ENCODE results near the gene C5orf58.

C5orf58 gene

GRCh38 chr5:170190436-170191134, 42.2 kb upstream of the C5orf58 start:
- H3K27ac ChIP-seq (ENCODE audit: extremely low read depth, low read depth, low read length): no peak overlapping the region
- no peak for TF ChIP-seq ZNF707 (tag by site-specific recombination; IDR thresholded peaks at IDR 0.05)
- TF ChIP-seq ZNF23 (tag by site-specific recombination; IDR thresholded peaks at IDR 0.05; ENCODE audit: borderline replicate concordance): no peak
- no peak for TF ChIP-seq KLF10 (tag by site-specific recombination; IDR thresholded peaks at IDR 0.05)
- no peak for TF ChIP-seq SCRT1 (tag by site-specific recombination; IDR thresholded peaks at IDR 0.05; ENCODE audit: borderline replicate concordance)
- no peak for TF ChIP-seq PRDM1 (tag by site-specific recombination; IDR thresholded peaks at IDR 0.05)
- no peak for TF ChIP-seq ZNF830 (tag by site-specific recombination; IDR thresholded peaks at IDR 0.05; ENCODE audit: low read depth)
- no peak for TF ChIP-seq ZNF112 (tag by site-specific recombination; IDR thresholded peaks at IDR 0.05)
- TF ChIP-seq YY2 (tag by site-specific recombination; IDR thresholded peaks at IDR 0.05): no peak
- CTCF ChIA-PET: interaction anchor here (0.6 to 1.0 kb wide), 2 partner anchors 91 to 210 kb away, joined by 3 read pairs; no protein-coding TSS in a partner anchor

GRCh38 chr5:170192829-170193228, 40.0 kb upstream of the C5orf58 start:
- Histone ChIP-seq H3K36me3 (ENCODE audit: control insufficient read depth in 2 of 2, insufficient read depth in 1 of 2, low read length in 2 of 2) (no peaks in the 10 kb centered on the region), H3K9me3 (ENCODE audit: control insufficient read depth, insufficient read depth, low read depth, low read length) (no peaks in the 10 kb centered on the region), H3K27ac (ENCODE audit: extremely low read depth, low read depth, low read length) (no peak overlapping the region), H3K4me3 (ENCODE audit: low read depth, low read length) (no peak overlapping the region), H3K4me1 (ENCODE audit: control insufficient read depth, insufficient read depth, low read length) (no peaks in the 10 kb centered on the region)
- CTCF ChIA-PET: interaction anchor here (1.1 to 1.4 kb wide), 2 partner anchors 9 to 213 kb away, joined by 3 to 4 read pairs; partner anchors contain the start of gene INSYN2B
- TF ChIP-seq REPIN1 (tag by site-specific recombination; IDR thresholded peaks at IDR 0.05; ENCODE audit: low read depth) (no peak), BCL11A (tag by site-specific recombination; IDR thresholded peaks at IDR 0.05; ENCODE audit: low read depth) (no peak), YY1 (tag by site-specific recombination; IDR thresholded peaks at IDR 0.05) (no peak), ATF2 (tag by site-specific recombination; IDR thresholded peaks at IDR 0.05; ENCODE audit: low read depth) (no peak), ZBTB44 (tag by site-specific recombination; IDR thresholded peaks at IDR 0.05) (no peak), ZNF155 (tag by site-specific recombination; IDR thresholded peaks at IDR 0.05) (no peak), ZXDB (tag by site-specific recombination; IDR thresholded peaks at IDR 0.05) (no peak), ZNF621 (tag by site-specific recombination; IDR thresholded peaks at IDR 0.05) (no peak), ZNF596 (tag by site-specific recombination; IDR thresholded peaks at IDR 0.05) (no peak), KLF16 (tag by site-specific recombination; IDR thresholded peaks at IDR 0.05) (no peak), ZBTB17 (tag by site-specific recombination; IDR thresholded peaks at IDR 0.05) (no peak), SETDB1 (IDR thresholded peaks at IDR 0.05; ENCODE audit: insufficient read length, low read length) (no peak), ZNF776 (tag by site-specific recombination; IDR thresholded peaks at IDR 0.05; ENCODE audit: borderline replicate concordance) (no peak), ZNF791 (tag by site-specific recombination; IDR thresholded peaks at IDR 0.05) (no peak), ZNF571 (tag by site-specific recombination; IDR thresholded peaks at IDR 0.05) (no peak), ZEB2 (tag by site-specific recombination; IDR thresholded peaks at IDR 0.05) (no peak), ZNF416 (tag by site-specific recombination; IDR thresholded peaks at IDR 0.05) (no peak), ZFP41 (tag by site-specific recombination; IDR thresholded peaks at IDR 0.05; ENCODE audit: borderline replicate concordance) (no peak), ZNF558 (tag by site-specific recombination; IDR thresholded peaks at IDR 0.05) (no peak), GFI1B (tag by site-specific recombination; IDR thresholded peaks at IDR 0.05) (no peak)
- POLR2A ChIA-PET: no interaction called here

More at GRCh38 chr5:170190436-170191134, 42.2 kb upstream of the C5orf58 start:
- POLR2A ChIA-PET: no interaction called here
- H3K9me3 ChIP-seq (ENCODE audit: control insufficient read depth, insufficient read depth, low read depth, low read length): no peaks in the 10 kb centered on the region
- no peaks in the 10 kb centered on the region for H3K36me3 ChIP-seq (ENCODE audit: control insufficient read depth in 2 of 2, insufficient read depth in 1 of 2, low read length in 2 of 2)
- no peaks in the 10 kb centered on the region for H3K4me1 ChIP-seq (ENCODE audit: control insufficient read depth, insufficient read depth, low read length)
- H3K4me3 ChIP-seq (ENCODE audit: low read depth, low read length): no peak overlapping the region
